Neural crest cell (in vitro differentiated cells): ENCODE results near the gene LCN1. TPM values are rescaled to one million over a fixed set of nuclear protein-coding genes. Genes with fewer than 3 reads are reported as not detected.

Source experiments
- DNase-seq: peaks from one replicate; pipeline ENCODE4 v3.0.0; 2021; ENCODE audit warnings: low read depth, mixed read lengths, low spot score
- H3K27ac Mint-ChIP-seq: one replicate; pipeline ENCODE4 v1.8.0; 2021; ENCODE audit warnings: mild to moderate bottlenecking, mixed read lengths; ENCODE audit not compliant: unreplicated experiment
- H3K27me3 Mint-ChIP-seq: 2 replicates; pipeline ENCODE4 v1.8.0; 2021; ENCODE audit warnings: low read depth, mild to moderate bottlenecking, mixed read lengths
- H3K36me3 Mint-ChIP-seq: 2 replicates; pipeline ENCODE4 v1.8.0; 2021; ENCODE audit warnings: low read depth, mild to moderate bottlenecking, mixed read lengths
- H3K4me1 Mint-ChIP-seq: 2 replicates; pipeline ENCODE4 v1.8.0; 2021; ENCODE audit warnings: mixed read lengths
- H3K4me3 Mint-ChIP-seq: one replicate; pipeline ENCODE4 v1.8.0; 2021; ENCODE audit warnings: mild to moderate bottlenecking, mixed read lengths
- H3K9me3 Mint-ChIP-seq: 2 replicates; pipeline ENCODE4 v1.8.0; 2021; ENCODE audit warnings: mixed read lengths
- total RNA-seq: library from RNA; stranded (reverse); gene quantifications from 2 replicates; pipeline ENCODE4 v1.2.1, GENCODE V29; 2021
- TF ChIP-seq, protein P1 (sequence below): fragments of 200-600 bp; sonication (generic); conservative IDR thresholded peaks from 2 replicates; pipeline ENCODE4 v1.5.0; 2021; ENCODE audit warnings: antibody characterized with exemption, mild to moderate bottlenecking

LCN1 gene
- total RNA-seq, 1 donor from 2014 or later: not detected

DNA sequence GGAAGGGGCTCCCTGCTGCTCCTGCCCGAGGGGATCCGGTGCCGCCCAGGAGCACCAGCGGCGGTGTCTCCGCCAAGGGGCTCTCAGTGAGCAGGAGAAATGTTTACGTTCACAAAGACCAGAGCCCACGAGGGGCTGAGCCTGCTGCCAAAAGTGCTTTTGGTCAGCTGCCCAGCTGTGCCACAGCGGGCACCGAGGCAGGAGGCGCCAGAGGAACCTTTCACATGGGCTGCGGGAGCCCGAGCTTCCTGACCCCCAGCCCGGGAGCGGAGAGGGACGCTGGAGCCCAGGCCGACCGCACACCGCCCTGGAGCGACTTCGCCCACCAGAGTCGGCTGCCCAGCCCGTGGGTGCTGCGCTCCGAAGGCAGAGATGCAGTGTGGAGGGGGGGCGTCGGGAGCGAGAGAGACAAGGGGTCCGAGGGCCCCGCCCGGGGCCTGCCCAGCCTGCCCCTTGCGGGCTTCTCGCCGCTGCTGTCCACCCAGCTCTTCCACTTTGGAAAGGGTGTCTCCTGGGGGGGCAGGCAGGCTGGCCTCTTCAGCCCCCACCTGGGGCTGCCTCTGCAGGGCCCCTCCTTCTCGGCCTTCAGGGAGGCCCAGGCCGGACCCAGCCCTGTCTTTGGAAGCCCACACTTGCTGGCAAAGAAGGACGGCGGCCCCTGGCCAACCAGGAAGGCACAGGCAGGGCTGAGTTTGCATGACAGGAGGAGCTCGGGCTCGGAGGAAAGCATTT is 33.8 kb upstream of the LCN1 start:
- TF ChIP-seq, protein P1, sequence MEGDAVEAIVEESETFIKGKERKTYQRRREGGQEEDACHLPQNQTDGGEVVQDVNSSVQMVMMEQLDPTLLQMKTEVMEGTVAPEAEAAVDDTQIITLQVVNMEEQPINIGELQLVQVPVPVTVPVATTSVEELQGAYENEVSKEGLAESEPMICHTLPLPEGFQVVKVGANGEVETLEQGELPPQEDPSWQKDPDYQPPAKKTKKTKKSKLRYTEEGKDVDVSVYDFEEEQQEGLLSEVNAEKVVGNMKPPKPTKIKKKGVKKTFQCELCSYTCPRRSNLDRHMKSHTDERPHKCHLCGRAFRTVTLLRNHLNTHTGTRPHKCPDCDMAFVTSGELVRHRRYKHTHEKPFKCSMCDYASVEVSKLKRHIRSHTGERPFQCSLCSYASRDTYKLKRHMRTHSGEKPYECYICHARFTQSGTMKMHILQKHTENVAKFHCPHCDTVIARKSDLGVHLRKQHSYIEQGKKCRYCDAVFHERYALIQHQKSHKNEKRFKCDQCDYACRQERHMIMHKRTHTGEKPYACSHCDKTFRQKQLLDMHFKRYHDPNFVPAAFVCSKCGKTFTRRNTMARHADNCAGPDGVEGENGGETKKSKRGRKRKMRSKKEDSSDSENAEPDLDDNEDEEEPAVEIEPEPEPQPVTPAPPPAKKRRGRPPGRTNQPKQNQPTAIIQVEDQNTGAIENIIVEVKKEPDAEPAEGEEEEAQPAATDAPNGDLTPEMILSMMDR: no peak
- Mint-ChIP-seq H3K4me3 (no peak overlapping the region), H3K36me3 (no peaks in the 10 kb centered on the region), H3K27me3 (no peaks in the 10 kb centered on the region), H3K27ac (no peak overlapping the region), H3K9me3 (no peaks in the 10 kb centered on the region), H3K4me1 (peaks cover 2% of the 10 kb centered on the region)
- DNase-seq: no peak

DNA sequence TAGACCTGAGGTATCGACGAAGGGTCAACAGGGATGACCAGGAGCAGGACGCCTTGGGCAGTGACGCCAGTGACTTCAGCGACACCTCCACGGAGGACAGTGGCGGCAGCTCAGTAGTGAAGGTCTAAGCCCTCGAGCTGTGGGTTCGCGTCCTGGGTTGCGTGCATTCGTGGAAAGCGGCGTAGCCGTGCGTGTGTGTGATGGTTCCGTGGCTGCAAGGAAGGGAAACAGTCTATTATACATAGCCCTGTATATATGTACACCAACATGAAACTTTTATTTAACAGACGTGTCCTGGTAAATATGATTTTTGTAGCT is 33.3 kb upstream of the LCN1 start:
- Mint-ChIP-seq H3K27ac (no peak overlapping the region), H3K4me1 (no peaks in the 10 kb centered on the region), H3K27me3 (no peaks in the 10 kb centered on the region), H3K9me3 (no peaks in the 10 kb centered on the region), H3K36me3 (no peaks in the 10 kb centered on the region), H3K4me3 (no peak overlapping the region)
- TF ChIP-seq, protein P1: no peak
- no peak for DNase-seq

DNA sequence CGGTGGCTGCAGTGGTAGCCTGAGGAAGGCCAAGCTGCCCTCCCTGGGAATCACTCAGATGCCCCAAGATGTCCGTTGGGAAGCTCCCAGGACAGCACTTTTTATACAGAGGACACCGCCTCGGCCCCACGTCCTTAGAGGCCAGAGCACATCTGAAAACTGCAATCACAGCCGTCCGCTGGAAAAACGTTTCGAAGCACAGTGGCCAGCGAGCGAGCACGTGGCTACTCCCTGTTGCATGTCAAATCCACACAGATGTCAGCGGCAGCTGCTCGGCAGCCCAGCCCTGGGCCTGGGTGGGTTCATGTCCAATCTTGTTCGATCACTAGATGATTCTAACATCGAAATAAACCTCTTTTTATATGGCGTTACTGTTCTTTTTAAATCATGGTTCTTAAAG is 32.7 kb upstream of the LCN1 start:
- Mint-ChIP-seq H3K27ac (no peak overlapping the region), H3K36me3 (no peaks in the 10 kb centered on the region), H3K27me3 (no peaks in the 10 kb centered on the region), H3K4me1 (no peaks in the 10 kb centered on the region), H3K4me3 (no peak overlapping the region), H3K9me3 (no peaks in the 10 kb centered on the region)
- no peak for DNase-seq
- TF ChIP-seq, protein P1: no peak

DNA sequence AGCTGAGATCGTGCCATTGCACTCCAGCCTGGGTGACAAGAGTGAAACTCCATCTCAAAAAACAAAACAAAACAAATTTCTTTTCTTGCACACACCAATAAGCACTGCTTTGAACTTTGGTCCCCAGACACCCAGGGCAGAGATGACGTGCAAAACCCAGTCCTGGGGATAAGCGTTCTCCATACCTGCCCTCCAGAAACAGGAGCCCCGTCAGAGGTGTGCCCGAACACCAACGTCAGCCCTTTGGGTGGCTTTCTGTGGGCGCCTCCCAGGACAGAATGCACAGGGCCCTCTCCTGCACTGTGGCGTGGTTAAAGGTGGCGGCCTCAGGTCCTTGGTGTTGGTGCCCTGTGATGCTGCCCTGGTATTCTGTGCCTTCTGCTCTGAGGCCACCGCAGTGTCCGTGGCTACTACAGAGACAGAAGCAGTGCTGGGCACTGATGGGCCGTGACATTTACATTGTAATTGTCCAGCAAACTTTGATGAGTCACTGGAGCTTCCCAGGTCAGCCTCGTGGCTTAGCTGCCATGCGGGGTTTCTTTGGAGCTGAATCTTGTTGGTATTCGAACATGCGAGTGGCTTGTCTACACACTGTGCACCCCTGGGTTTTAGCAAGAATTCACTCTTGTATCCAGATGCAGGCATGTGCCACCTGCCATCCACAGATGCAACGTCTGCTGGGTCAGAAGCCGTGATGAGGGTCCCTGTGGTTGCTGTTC is 31.9 kb upstream of the LCN1 start:
- no peak for DNase-seq
- Mint-ChIP-seq H3K36me3 (no peaks in the 10 kb centered on the region), H3K9me3 (no peaks in the 10 kb centered on the region), H3K4me1 (no peaks in the 10 kb centered on the region), H3K4me3 (no peak overlapping the region), H3K27me3 (no peaks in the 10 kb centered on the region), H3K27ac (no peak overlapping the region)
- TF ChIP-seq, protein P1: no peak

DNA sequence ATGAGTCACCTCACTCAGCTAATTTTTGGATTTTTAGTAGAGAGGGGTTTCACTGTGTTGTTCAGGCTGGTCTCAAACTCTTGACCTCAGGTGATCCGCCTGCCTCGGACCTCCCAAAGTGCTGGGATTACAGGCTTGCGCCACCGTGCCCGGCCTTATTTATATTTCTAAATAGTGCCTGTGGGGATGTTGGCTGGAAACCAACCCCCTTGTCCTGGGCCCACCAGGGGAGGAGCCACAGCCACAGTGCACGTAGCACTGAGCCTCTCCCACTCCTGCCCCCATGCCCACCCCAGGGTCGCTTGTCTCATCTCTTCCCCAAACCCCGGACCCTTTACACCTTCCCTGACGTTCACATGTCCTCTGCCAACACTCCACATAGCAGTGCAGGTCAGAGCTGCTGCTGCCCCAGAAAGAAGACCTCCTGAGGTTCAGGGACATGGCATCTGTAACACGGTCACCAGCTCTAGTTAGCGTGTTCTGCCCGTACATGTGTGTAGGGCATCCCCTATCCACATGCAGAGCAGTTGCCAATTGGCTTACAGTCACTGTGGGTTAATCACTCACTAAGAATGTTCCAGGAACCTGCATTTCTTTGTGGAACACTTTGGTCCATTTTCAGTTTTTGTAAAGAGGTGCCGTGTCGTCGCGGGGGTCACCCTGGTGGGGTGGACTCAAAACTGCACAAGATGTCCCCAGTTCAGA is 30.9 kb upstream of the LCN1 start:
- Mint-ChIP-seq H3K36me3 (no peaks in the 10 kb centered on the region), H3K4me3 (no peak overlapping the region), H3K27ac (no peak overlapping the region), H3K27me3 (no peaks in the 10 kb centered on the region), H3K9me3 (no peaks in the 10 kb centered on the region), H3K4me1 (no peaks in the 10 kb centered on the region)
- TF ChIP-seq, protein P1: no peak
- DNase-seq: no peak
